ENCODE measurements around the gene TTC7B.

Gene TTC7B

DNA sequence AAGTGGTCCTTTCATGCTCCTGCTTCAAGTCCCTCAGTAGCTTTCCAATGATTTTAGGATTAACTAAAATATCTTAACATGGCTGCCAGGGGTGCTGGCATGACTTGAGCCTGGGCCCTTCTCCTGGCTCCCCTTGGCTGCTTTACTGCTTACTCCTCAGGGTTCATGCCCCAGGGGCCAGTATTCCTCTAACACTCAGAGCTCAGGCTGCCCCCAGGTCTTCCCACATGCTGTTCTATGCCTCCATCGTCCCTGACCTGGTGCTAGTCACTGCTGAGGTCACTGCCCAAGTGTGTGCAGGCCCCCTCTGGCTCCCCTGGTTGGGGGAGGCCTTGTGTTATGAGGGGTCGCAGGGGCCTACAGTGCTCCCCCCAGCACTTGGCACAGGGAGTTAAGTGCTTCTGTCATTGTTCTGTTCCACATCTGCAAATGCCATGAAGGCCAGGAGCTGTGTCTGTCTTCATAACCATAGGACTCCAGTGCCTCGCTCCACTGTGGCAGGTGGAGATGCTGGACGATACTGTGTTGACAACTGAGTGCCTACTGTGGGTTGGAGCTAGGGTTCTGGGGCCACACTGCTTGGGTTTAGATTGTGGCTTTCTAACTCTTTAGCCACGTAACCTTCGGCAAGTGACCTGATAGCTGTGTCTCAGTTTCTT lies 228.8 kb downstream of the TTC7B start:
- no peak overlapping the region for H3K14ac ChIP-seq (ENCODE audit: low read length)
- H3K4me2 ChIP-seq (ENCODE audit: insufficient read depth, low read length, poor library complexity, severe bottlenecking) = no peak overlapping the region
- no CpG with 5 or more reads among the region's 6 CpGs for WGBS, 2 donors (ENCODE audit: extremely low coverage in 2 of 2, insufficient read length in 2 of 2, insufficient replicate concordance in 1 of 2)
- no peak overlapping the region for H2BK120ac ChIP-seq (ENCODE audit: low read depth, low read length)
- no peaks in the 10 kb centered on the region for H3K9me3 ChIP-seq (replicated peaks in 1 of 2; ENCODE audit: control insufficient read depth in 2 of 2, insufficient read depth in 1 of 2, low read depth in 1 of 2, low read length in 2 of 2)
- H3K4ac ChIP-seq (ENCODE audit: low read length) = no peak overlapping the region
- no peak overlapping the region for H3K23ac ChIP-seq (ENCODE audit: low read depth, low read length, poor library complexity)
- peak overlapping the region; percentile 50 for H3K9ac ChIP-seq (ENCODE audit: low read depth, low read length, poor library complexity)
- no peak overlapping the region for H3K4me3 ChIP-seq (ENCODE audit: low read length in 2 of 2)
- no peak overlapping the region for H2AFZ ChIP-seq (ENCODE audit: low read length)
- peak overlapping the region; percentile 73 for H3K18ac ChIP-seq (ENCODE audit: low read length)
- H3K79me1 ChIP-seq (ENCODE audit: low read depth, low read length) = no peaks in the 10 kb centered on the region
- H2BK12ac ChIP-seq (ENCODE audit: low read length) = peak overlapping the region; percentile 14
- peaks cover 0 to 13% of the 10 kb centered on the region in 2 donors for H3K4me1 ChIP-seq (ENCODE audit: control insufficient read depth in 2 of 2, insufficient read depth in 1 of 2, low read depth in 1 of 2, low read length in 2 of 2)
- H4K91ac ChIP-seq (ENCODE audit: low read depth, low read length, poor library complexity) = no peak overlapping the region
- no peak overlapping the region for H2BK5ac ChIP-seq (ENCODE audit: low read length)
- DNase-seq (ENCODE audit: low spot score) = no peak
- H3K27ac ChIP-seq (replicated peaks; ENCODE audit: low read length) = no peak overlapping the region
- H4K8ac ChIP-seq (ENCODE audit: low read depth, low read length) = no peak overlapping the region
- H3K36me3 ChIP-seq (replicated peaks in 1 of 2; ENCODE audit: control insufficient read depth in 2 of 2, insufficient read depth in 2 of 2, low read length in 2 of 2) = peaks cover 0 to 14% of the 10 kb centered on the region in 2 donors
- H3K27me3 ChIP-seq (ENCODE audit: control insufficient read depth in 3 of 3, insufficient read depth in 3 of 3, low read depth in 1 of 3, low read length in 3 of 3) = no peaks in the 10 kb centered on the region
- peak overlapping the region; percentile 67 for H2BK15ac ChIP-seq (ENCODE audit: low read length)
- peak overlapping the region; percentile 77 for H2AK5ac ChIP-seq (ENCODE audit: low read depth, low read length)

DNA sequence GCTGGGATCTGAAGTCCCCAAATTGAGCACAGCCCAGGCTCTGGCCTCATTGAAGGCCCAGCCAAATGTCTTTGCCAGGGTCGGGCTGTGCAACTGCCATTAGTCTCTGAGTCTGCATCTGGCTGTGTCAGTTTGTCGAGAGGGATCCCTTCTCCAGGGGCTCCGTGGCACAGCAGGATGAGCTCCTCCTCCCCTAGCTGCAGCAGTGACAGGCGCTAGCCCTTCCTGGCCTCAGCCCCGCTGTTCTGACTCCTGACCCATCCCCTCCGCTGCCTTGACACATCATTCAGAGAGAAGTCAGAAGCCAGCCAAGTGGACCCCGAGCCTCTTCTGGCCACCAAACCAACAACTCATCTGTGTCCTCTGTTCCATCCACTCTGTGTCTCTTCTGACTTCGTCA lies 231.1 kb downstream of the TTC7B start:
- no CpG with 5 or more reads among the region's 8 CpGs for WGBS, 2 donors (ENCODE audit: extremely low coverage in 2 of 2, insufficient read length in 2 of 2, insufficient replicate concordance in 1 of 2)
- no peak overlapping the region for H2BK12ac ChIP-seq (ENCODE audit: low read length)
- H2BK15ac ChIP-seq (ENCODE audit: low read length) = peak overlapping the region; percentile 35
- H3K4me2 ChIP-seq (ENCODE audit: insufficient read depth, low read length, poor library complexity, severe bottlenecking) = no peak overlapping the region
- H2AK5ac ChIP-seq (ENCODE audit: low read depth, low read length) = no peak overlapping the region
- H3K27ac ChIP-seq (replicated peaks; ENCODE audit: low read length) = no peak overlapping the region
- H3K18ac ChIP-seq (ENCODE audit: low read length) = peak overlapping the region; percentile 79
- peak overlapping the region; percentile 55 for H2BK5ac ChIP-seq (ENCODE audit: low read length)
- H3K79me1 ChIP-seq (ENCODE audit: low read depth, low read length) = no peaks in the 10 kb centered on the region
- no peak for DNase-seq (ENCODE audit: low spot score)
- no peak overlapping the region for H2BK120ac ChIP-seq (ENCODE audit: low read depth, low read length)
- H3K4me3 ChIP-seq (ENCODE audit: low read length in 2 of 2) = no peak overlapping the region
- no peak overlapping the region for H3K4ac ChIP-seq (ENCODE audit: low read length)
- H2AFZ ChIP-seq (ENCODE audit: low read length) = no peak overlapping the region
- no peak overlapping the region for H3K14ac ChIP-seq (ENCODE audit: low read length)
- peaks cover 0 to 7% of the 10 kb centered on the region in 2 donors for H3K36me3 ChIP-seq (replicated peaks in 1 of 2; ENCODE audit: control insufficient read depth in 2 of 2, insufficient read depth in 2 of 2, low read length in 2 of 2)
- H3K9ac ChIP-seq (ENCODE audit: low read depth, low read length, poor library complexity) = no peak overlapping the region
- H3K4me1 ChIP-seq (ENCODE audit: control insufficient read depth in 2 of 2, insufficient read depth in 1 of 2, low read depth in 1 of 2, low read length in 2 of 2) = peaks cover 5 to 22% of the 10 kb centered on the region in 2 donors
- H4K91ac ChIP-seq (ENCODE audit: low read depth, low read length, poor library complexity) = no peak overlapping the region
- no peaks in the 10 kb centered on the region for H3K27me3 ChIP-seq (ENCODE audit: control insufficient read depth in 3 of 3, insufficient read depth in 3 of 3, low read depth in 1 of 3, low read length in 3 of 3)
- H3K9me3 ChIP-seq (replicated peaks in 1 of 2; ENCODE audit: control insufficient read depth in 2 of 2, insufficient read depth in 1 of 2, low read depth in 1 of 2, low read length in 2 of 2) = no peaks in the 10 kb centered on the region
- H3K23ac ChIP-seq (ENCODE audit: low read depth, low read length, poor library complexity) = peak overlapping the region; percentile 34
- H4K8ac ChIP-seq (ENCODE audit: low read depth, low read length) = no peak overlapping the region

DNA sequence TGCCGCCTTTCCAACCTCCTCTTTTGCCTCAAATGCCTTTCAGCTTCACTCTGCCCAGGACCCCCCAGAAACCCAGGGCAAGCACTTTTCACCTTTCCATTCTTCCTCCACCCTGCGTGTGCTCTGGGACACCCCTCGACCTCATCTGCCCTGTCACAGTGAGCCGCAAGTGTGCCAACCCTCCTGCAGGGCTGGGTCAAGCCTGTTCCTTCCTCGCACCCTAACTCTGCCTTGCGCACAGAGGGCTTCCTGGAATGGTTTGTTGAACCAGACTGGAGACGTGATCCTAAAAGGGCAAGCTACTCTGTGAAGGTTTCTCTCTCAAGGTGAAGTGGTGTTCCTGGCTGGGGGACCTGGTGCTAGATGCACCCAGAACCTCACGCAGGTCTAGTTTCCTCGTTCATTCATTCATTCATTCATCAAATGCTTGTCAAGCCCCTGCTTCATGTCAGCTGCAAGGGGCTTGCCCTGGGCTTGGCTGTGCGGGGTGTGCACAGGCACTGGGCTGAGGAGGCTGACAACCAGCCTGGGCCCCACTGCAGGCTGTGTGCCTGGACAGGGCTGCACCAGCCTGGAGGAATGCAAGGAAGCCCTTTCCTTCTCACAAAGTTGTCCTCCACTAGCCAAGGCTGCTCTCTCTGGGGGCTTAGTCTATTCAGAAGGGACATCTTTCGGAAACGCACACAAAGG lies 232.2 kb downstream of the TTC7B start:
- Histone ChIP-seq H3K18ac (ENCODE audit: low read length) (peak overlapping the region; percentile 70), H3K14ac (ENCODE audit: low read length) (no peak overlapping the region), H3K4ac (ENCODE audit: low read length) (no peak overlapping the region), H3K4me2 (ENCODE audit: insufficient read depth, low read length, poor library complexity, severe bottlenecking) (no peak overlapping the region), H3K79me1 (ENCODE audit: low read depth, low read length) (no peaks in the 10 kb centered on the region), H3K23ac (ENCODE audit: low read depth, low read length, poor library complexity) (no peak overlapping the region), H3K9me3 (replicated peaks in 1 of 2; ENCODE audit: control insufficient read depth in 2 of 2, insufficient read depth in 1 of 2, low read depth in 1 of 2, low read length in 2 of 2) (no peaks in the 10 kb centered on the region), H2AK5ac (ENCODE audit: low read depth, low read length) (peak overlapping the region; percentile 88), H2BK15ac (ENCODE audit: low read length) (peak overlapping the region; percentile 95), H3K27ac (replicated peaks; ENCODE audit: low read length) (no peak overlapping the region), H3K4me3 (ENCODE audit: low read length in 2 of 2) (no peak overlapping the region), H3K36me3 (replicated peaks in 1 of 2; ENCODE audit: control insufficient read depth in 2 of 2, insufficient read depth in 2 of 2, low read length in 2 of 2) (no peaks in the 10 kb centered on the region), H3K27me3 (ENCODE audit: control insufficient read depth in 3 of 3, insufficient read depth in 3 of 3, low read depth in 1 of 3, low read length in 3 of 3) (no peaks in the 10 kb centered on the region), H3K9ac (ENCODE audit: low read depth, low read length, poor library complexity) (peak overlapping the region; percentile 9), H4K91ac (ENCODE audit: low read depth, low read length, poor library complexity) (peak overlapping the region; percentile 19), H2BK5ac (ENCODE audit: low read length) (no peak overlapping the region), H2AFZ (ENCODE audit: low read length) (no peak overlapping the region), H2BK12ac (ENCODE audit: low read length) (no peak overlapping the region), H3K4me1 (ENCODE audit: control insufficient read depth in 2 of 2, insufficient read depth in 1 of 2, low read depth in 1 of 2, low read length in 2 of 2) (peaks cover 5 to 22% of the 10 kb centered on the region in 2 donors), H4K8ac (ENCODE audit: low read depth, low read length) (no peak overlapping the region), H2BK120ac (ENCODE audit: low read depth, low read length) (no peak overlapping the region)
- no peak for DNase-seq (ENCODE audit: low spot score)
- WGBS, 2 donors (ENCODE audit: extremely low coverage in 2 of 2, insufficient read length in 2 of 2, insufficient replicate concordance in 1 of 2) = no CpG with 5 or more reads among the region's 12 CpGs

DNA sequence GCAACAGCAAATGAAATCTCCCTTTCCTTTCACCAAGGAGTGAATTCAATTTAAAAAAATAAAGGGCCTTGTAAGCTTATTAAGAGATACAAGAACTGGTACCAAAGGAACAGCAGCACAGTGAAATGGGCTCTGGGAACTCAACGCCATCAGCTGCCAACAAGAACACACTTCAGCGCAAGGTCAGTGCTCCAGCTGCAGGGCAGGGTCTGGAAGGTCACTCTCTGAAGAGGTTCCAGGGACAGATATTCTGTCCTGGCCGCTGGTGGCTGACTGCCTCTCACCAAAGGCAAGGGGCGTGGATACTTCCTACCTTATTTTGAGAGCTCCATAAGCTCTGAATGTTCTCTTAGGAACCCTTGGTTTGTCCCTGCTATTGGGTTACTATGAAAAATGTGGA lies 232.8 kb downstream of the TTC7B start:
- H2BK12ac ChIP-seq (ENCODE audit: low read length) = no peak overlapping the region
- no peak for DNase-seq (ENCODE audit: low spot score)
- H4K8ac ChIP-seq (ENCODE audit: low read depth, low read length) = no peak overlapping the region
- no peak overlapping the region for H3K9ac ChIP-seq (ENCODE audit: low read depth, low read length, poor library complexity)
- no peak overlapping the region for H3K14ac ChIP-seq (ENCODE audit: low read length)
- no peak overlapping the region for H3K4me3 ChIP-seq (ENCODE audit: low read length in 2 of 2)
- H2AK5ac ChIP-seq (ENCODE audit: low read depth, low read length) = no peak overlapping the region
- no peak overlapping the region for H3K27ac ChIP-seq (replicated peaks; ENCODE audit: low read length)
- no peak overlapping the region for H2BK120ac ChIP-seq (ENCODE audit: low read depth, low read length)
- no peaks in the 10 kb centered on the region for H3K27me3 ChIP-seq (ENCODE audit: control insufficient read depth in 3 of 3, insufficient read depth in 3 of 3, low read depth in 1 of 3, low read length in 3 of 3)
- H3K18ac ChIP-seq (ENCODE audit: low read length) = no peak overlapping the region
- H3K36me3 ChIP-seq (replicated peaks in 1 of 2; ENCODE audit: control insufficient read depth in 2 of 2, insufficient read depth in 2 of 2, low read length in 2 of 2) = no peaks in the 10 kb centered on the region
- H3K9me3 ChIP-seq (replicated peaks in 1 of 2; ENCODE audit: control insufficient read depth in 2 of 2, insufficient read depth in 1 of 2, low read depth in 1 of 2, low read length in 2 of 2) = no peaks in the 10 kb centered on the region
- H2AFZ ChIP-seq (ENCODE audit: low read length) = no peak overlapping the region
- no CpG with 5 or more reads among the region's 4 CpGs for WGBS, 2 donors (ENCODE audit: extremely low coverage in 2 of 2, insufficient read length in 2 of 2, insufficient replicate concordance in 1 of 2)
- no peak overlapping the region for H3K23ac ChIP-seq (ENCODE audit: low read depth, low read length, poor library complexity)
- H3K4ac ChIP-seq (ENCODE audit: low read length) = no peak overlapping the region
- no peak overlapping the region for H2BK15ac ChIP-seq (ENCODE audit: low read length)
- H3K4me2 ChIP-seq (ENCODE audit: insufficient read depth, low read length, poor library complexity, severe bottlenecking) = no peak overlapping the region
- peaks cover 5 to 22% of the 10 kb centered on the region in 2 donors for H3K4me1 ChIP-seq (ENCODE audit: control insufficient read depth in 2 of 2, insufficient read depth in 1 of 2, low read depth in 1 of 2, low read length in 2 of 2)
- H4K91ac ChIP-seq (ENCODE audit: low read depth, low read length, poor library complexity) = no peak overlapping the region
- H3K79me1 ChIP-seq (ENCODE audit: low read depth, low read length) = no peaks in the 10 kb centered on the region
- H2BK5ac ChIP-seq (ENCODE audit: low read length) = no peak overlapping the region
